GM18508 (cell line): Measurements from ENCODE around the gene NKX1-1.
"Not testable (repeated sequence)": the region's sequence is repeated elsewhere in the genome, so short reads cannot be mapped to it uniquely, and the experiment has no call there.

ENCODE experiments used
- ATAC-seq: cut with Tn5 transposase; IDR thresholded peaks from one replicate; pipeline ENCODE4 v1.9.1; 2021; ENCODE audit warnings: moderate number of reproducible peaks; ENCODE audit not compliant: insufficient read depth, unreplicated experiment

NKX1-1 gene

DNA sequence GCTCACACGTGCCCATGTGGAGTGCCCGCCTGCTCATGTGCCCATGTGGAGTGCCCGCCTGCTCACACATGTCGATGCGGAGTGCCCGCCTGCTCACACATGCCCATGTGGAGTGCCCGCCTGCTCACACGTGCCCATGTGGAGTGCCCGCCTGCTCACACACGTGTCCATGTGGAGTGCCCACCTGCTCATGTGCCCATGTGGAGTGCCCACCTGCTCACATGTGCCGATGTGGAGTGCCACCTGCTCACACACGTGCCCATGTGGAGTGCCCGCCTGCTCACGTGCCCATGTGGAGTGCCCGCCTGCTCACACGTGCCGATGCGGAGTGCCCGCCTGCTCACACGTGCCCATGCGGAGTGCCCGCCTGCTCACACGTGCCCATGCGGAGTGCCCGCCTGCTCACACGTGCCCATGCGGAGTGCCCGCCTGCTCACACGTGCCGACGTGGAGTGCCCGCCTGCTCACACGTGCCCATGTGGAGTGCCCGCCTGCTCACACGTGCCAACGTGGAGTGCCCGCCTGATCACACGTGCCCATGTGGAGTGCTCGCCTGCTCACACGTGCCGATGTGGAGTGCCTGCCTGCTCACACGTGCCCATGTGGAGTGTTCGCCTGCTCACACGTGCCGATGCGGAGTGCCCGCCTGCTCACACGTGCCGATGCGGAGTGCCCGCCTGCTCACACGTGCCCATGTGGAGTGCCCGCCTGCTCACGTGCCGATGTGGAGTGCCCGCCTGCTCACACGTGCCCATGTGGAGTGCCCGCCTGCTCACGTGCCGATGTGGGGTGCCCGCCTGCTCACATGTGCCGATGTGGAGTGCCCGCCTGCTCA, 11.5 kb downstream of the NKX1-1 start:
- not testable (repeated sequence) for ATAC-seq

DNA sequence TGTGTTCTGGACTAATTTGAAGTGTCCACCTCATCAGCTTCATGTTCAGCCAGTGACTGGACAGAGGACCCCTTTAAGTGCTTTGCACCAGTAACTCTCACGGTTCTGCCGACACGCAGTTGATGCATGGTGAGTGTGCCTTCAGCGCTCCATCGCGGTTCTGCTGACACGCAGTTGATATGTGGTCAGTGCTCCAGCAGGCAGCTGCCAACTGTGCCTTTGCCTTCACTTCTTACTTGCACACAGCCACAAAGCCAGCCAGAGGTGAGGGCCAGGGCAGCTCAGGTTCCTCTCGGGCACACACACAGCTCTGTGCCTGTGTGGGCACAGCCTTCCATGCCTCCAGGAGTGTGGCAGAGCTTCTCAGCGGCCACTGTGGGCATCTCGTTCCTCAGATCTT, 12.4 kb downstream of the NKX1-1 start:
- no peak for ATAC-seq

DNA sequence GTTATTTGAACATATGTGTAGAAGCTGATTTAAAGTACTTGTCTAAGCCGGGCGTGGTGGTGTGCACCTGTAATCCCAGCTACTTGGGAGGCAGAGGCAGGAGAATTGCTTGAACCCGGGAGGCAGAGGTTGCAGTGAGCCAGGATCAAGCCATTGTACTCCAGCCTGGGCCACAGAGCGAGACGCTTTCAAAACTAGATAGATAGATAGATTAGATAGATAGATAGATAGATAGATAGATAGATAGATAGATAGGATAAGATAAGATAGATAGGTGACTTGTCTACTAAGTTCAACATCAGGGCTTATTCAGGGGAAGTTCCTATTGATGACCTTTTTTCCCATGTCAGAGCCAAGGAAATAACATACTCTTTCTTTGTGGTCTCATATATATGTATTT, 12.9 kb downstream of the NKX1-1 start:
- ATAC-seq: not testable (repeated sequence)

DNA sequence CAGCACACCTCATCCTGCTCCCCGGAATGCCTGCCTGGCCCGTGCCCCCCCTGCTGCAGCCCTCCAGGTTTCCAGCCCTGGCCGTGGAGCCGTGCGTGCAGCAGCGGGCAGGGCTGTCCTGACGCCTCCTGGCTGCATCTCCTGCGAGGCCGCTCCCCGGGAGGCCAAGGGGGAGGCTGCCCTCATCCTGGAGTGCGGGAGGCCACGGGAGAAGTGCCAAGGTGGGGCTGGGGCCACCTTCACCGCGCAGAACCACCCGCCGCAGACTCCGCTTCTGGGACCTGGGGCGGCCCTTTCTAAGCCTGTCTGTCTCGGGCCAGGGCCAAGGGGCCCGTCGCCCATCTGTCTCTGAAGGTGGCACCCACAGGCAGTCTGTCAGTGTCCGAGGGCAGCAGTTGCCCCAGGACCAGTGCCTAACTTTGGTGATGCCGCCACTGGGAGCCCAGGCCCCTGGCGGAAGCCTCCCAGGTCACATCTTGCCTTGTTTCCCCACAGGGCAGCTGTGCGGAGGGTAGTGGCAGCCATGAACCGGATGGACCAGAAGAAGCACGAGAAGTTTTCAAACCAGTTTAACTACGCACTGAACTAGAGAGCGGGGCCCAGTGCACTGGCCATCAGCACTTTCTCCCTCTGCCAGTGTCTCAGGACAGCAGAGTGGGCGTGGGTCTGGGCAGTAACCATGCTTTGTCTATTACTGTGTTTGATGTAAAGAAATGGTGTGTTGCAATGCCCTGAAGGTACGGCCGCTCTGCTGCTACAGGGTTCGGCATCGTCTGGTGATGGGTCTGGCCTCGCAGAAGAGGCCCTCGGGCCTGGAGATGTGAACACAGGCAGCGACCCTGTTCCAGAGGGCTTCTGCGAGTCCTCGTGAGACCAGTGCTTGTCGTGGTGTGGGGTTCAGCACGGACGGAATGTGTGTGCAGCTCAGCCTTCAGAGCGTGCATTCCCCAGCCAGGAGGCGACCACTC, 20.6 kb downstream of the NKX1-1 start:
- ATAC-seq: no peak

DNA sequence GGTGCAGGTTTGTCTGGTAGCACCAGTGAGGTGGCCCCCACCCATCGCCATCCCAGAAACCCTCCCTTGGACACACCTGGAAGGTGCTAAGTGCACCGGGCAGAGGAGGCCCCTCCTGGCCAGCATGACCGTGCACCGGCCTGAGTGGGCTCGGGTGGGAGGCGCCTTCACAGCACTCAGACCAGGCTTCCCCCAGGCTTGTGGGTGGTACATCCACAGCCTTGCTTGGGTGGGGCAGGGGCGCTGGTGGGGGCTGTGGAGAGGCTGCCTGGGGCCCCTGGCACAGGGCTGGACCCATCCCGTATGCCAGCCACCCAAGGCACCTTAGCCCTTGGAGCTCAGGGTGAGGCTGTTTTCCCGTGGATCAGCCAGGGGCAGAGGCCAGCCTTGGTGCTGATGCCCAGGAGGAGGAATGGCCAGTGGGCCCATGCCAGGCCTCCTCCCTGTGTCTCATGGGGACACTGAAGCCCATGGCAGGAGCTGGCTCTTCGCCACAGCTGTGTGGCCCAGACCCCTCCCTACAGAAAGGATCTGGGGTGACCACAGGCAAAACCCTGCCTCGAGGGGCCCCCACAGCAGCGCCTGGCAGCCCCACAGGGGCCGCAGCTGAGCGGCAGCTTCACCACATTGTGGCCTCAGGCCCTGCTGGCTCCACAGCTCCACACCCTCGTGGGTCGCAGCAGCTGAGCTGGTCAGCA, 21.4 kb downstream of the NKX1-1 start:
- ATAC-seq: no peak

DNA sequence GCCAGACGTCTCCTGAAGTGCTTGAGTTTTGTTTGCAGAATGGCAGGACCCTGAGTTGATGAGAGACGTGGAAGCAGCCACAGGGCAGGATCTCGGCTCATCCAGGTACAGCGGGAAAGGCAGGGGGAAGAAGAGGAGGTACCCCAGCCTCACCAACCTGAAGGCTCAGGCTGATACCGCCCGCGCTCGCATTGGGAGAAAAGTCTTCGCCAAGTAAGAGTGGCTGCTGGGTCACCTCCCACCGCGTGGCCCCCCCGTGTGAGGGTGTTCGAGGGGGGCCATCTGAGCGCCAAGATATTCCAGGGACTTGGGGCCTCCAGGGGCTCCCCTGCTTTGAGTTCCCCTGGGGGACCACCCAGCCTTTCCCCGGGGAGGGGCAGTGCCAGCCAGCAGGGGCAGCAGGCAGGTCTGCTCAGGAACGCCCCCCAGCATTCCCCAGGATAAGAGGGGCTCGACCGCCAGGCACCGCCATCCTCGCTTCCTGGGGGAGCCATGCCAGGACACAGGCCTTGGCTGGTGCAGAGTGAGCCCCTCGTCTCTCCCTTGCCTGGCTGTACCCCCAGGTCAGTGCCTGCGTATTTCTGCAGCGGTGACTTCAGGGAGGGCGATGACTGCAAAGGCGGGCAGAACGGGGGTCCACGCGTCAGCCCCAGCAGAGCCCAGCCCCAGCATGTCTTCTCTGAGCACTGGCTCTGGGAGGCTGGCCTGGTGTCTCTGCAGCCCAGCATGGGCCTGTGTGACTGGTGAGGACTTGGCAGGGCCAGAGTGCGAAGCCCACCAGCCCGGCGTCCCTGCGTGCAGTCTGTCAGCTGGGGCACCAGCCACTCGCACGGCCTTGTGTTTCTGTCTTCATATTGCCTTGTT, 22.3 kb downstream of the NKX1-1 start:
- ATAC-seq: no peak

DNA sequence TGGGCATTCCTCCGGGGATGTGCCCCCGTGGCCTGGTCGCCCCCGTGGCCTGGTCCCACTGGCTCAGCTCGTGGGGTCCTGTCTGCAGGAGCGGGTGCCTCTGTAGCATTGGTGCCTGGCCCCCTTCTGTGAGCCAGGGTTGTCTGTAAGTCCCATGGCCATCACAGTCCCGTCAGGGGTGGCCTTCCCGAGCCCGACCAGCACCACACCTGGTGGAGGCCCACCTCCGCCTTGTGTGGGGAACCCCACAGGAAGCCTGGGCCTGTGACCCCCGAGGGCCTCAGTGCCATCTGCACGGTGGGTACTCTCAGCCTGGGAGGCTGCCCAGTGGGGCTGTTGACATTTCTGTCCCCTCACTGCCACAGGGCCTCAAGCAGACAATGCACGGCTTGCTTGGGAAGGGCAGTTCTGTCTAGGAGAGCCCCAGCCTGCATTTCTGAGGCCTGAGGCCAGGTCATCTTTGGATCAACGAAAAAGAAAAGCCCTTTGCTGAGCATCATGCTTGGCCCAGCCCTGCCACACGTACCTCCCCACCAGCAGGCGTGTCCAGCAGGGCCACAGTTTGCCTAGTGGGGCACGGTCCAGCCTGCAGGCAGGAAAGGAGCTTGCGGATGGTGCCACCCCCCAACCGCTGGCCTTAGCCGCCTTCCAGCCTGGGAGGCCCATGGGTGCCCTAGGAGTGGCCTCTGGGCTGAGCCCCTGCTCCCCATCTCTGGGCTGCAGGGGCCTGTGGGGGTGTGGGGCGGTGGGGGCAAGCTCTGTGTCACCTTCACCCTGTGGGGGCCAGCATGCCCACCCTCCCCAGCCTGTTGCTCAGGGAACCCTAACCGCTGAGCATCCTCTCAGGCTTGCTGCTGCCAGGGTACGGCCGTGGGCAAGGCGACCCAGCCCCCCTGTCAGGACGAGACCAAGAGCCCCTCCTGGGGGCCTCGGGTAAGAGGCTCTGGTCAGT, 23.2 kb downstream of the NKX1-1 start:
- ATAC-seq: no peak

DNA sequence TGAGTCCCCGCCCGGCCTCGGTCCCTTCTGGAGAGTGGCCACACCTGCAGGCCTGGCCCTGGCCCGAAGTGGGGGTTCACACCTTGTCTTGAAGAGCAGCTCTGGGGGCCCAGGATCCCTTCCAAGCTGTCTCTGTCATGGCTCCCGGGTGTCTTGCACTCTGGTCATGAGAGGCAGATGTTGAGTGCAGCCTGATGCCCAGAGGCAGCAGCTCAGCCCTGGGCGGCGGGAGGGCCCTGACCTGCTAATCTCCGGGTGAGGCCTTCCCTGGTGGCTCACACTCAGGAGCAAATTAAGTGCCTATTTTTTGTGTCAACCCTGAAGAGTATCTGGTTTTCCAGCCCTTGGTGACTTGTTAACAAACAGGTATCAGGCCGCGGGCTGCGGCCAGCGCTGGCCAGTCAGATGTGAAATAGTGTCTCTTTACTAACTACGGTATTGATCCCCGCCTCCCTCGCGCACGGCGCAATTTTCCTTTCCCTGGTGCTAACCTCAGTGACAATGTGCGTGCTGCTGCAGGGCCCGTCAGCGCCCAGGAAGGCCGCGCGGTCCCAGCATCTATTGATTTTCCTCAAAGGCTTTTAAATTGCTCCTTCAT, 24.2 kb downstream of the NKX1-1 start:
- ATAC-seq: no peak

DNA sequence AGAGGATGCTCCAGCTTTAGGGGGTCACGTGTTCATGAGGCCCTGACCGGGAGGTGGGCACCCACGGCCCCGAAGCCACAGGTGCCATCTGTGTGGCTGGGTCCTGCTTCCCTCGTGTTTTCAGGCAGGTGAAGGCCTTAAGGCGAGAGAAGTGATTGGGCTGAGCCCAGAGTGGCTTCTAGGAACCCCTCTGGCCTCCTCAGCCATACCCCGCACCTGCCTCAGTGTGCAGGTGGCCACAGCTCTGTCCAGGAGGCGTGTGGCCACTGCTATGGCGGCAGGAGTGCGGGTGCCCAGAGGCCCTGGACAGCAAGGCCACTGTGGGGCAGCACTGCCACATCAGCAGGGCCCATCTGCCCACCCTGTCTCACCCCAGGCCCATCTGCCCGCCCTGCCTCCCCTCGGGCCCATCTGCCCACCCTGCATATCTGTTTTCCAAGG, 25.0 kb downstream of the NKX1-1 start:
- ATAC-seq: no peak

DNA sequence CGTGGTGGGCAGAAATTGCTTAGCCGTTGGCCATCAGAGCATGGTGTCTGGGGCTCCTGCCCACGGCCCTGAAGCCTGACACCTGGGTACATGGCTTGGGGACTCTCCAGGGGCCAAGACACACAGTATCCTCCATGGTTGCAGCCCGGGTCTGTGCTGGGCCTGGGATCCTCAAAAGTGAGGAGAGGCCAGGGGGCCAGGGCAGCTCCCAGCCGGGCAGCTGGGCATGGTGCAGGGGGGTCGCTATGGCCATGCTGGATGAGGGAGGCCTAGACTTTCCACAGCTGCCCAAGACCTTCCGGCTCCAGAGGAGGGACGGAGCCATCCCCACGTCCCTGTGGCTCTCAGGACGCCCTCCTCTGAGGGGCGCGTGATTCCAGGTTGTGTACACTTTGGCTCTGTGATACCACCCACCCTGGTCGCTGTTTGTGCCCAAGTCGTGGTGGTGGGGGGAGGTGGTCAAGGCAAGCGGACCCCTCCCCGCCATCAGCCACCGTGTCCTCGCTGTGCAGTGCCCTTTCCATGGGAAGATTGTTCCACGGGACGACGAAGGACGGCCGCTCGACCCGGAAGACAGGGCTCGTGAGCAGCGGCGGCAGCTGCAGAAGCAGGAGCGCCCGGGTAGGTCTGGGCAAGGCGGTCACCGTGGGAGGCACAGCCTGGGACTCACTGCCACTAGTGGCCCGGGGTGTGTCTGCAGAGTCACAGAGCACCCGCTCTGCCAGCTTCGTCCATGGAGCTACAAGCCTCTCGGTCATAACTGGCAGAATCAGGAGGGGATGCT, 25.7 kb downstream of the NKX1-1 start:
- ATAC-seq: no peak

DNA sequence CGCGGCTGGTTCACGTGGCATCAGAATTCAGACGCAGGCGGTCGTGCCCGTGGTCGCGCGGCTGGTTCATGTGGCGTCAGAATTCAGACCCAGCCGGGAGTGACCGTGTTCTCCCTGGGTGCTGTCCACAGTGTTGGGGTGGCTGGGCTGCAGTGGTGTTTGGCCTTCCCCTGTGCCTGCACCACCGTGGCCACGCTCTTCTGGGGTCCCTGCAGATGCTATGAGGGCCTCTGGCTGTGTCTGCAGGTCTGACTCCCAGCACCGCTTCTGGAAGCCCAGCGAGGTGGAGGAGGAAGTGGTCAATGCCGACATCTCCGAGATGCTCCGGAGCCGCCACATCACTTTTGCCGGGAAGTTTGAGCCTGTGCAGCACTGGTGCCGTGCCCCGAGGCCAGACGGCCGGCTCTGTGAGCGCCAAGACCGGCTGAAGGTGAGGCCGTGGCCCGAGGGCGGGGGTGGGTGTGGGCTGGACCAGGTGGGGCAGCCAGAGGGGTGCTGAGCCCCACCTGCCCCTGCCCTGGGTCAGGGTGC, 26.4 kb downstream of the NKX1-1 start:
- ATAC-seq: no peak

DNA sequence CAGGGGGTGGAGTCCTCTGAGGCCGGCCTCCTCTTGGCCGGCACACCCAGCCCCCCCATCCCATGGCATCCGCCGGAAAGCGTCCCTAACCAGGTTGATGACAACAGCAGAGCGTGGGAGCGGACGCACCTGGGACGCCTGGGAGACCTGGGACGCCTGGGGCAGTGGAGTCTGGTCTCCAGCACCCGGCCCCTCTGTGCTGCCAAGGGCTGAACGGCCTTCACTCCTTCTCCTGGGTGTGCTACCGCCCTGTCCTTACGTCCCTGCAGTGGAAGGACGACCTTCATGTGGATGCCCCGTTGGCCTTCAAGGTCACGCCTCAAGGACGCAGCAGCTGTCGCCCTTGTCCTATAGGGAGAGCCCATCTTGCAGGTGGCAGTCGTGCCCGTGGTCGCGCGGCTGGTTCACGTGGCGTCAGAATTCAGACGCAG, 26.9 kb downstream of the NKX1-1 start:
- ATAC-seq: no peak

DNA sequence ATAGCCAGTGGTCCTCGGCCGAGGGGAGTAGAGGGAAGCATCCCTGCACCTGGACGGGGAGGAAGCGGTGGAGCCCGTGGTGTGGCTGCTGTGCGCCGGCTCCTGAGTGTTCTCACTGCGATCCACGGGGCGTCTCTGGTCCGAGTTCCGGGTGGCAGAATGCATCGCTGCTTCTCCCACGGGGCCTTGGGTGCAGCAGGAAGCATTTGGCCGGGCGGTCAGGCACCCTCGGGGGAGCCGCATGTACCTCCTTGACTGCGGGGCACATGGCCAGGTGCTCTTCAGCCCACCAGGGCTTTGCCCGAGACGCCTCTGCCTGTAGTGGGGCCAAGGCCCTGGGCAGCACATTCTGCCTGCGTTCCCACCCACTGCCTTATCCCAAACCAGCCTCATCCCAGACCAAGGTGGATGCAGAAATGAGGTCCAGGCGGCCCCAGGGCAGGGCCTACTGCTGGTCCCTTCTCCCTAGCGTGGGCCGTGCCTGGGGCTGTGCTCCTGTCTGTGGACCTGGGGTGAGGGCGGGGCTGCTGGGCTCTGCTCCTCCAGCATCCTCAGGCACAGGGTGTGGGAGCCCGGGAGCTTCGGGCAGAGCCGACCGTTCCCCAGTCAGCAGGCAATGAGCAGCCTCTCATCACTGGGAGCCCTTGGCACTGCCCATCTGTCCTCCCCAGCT, 27.5 kb downstream of the NKX1-1 start:
- ATAC-seq: no peak

DNA sequence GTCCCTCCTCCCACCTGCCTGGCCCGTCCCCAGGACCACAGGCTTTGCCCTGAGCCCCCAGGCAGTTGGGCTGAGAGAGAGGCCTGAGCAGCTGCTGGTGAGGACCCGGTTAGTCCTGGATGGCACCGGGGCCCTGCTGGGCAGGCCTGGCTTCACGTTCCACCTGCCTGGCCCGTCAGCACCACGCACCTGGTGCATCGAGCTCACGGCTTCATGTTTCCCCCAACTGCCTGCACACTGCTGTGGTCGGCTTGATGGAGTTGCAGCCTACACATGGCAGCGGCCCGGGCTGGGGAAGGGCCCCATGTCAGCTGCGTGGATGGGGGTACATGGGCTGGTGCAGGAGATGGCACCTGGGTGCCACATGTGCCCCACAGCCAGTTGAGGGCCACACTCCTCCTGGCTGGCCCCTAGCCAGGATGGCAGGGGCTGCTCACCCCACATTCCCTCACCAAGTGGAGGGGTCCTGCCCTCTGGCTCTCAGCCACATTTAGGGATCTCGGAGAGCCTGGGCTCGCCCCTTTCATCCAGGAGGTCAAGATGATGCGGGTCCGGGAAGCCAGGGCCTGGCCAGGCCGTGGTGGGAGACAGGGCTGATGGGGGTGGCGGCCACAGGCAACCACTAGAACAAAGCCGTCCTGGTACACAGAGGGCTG, 28.5 kb downstream of the NKX1-1 start:
- ATAC-seq: no peak

DNA sequence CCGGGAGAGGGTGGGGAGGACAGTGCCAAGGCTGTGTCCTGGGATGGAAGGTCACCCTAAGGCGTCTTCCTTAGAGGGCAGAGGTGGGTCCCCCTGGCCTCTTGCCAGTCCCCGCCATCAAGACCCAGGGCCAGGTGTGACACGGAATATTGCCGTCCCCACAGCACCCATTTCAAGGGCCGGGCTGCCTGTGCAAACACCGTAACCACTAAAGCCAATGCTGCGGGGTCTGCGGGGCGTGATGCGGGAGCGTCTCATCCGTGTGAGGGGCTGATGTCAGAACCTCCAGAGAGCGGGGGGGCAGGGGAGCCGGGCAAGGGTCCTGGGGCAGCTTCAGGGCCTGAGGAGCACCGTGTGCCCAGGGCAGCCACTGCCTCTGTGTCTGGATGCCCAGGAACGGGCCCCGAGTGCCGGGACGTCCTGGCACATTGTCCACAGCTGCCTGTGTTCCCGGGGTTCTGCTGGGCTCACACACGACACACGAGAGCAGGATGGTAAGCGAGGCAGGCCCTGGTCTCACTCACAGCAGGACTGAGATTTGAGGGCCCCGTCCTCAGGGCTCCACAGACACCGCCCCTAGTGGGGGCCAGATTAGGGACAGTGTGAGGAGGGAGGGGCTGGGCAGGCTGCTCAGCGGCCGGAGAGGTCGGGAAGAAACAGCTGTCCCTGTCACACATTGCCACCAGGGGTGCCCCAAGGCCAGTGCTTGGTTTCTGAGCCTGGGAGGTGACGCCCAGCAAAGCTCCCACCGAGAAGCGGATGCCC, 29.2 kb downstream of the NKX1-1 start:
- ATAC-seq: no peak
